GM12873 (cell line): ENCODE results near the gene HES2.

Experiments
- CTCF ChIP-seq: IDR thresholded peaks from 2 replicates; pipeline ENCODE4 v1.5.1; 2012; ENCODE audit warnings: low read depth, mild to moderate bottlenecking, moderate library complexity, low read length, control low read depth; ENCODE audit not compliant: insufficient read depth; ENCODE audit errors: missing control alignments

Gene HES2

GRCh38 chr1:6416295-6416656 is 3.4 kb downstream of the HES2 start:
- TF ChIP-seq CTCF: no peak

- no peak for TF ChIP-seq CTCF
These were observed 4.7 kb downstream of the HES2 start for GRCh38 chr1:6414881-6415626.

GRCh38 chr1:6414443-6414844 is 5.3 kb downstream of the HES2 start:
- peak; percentile 71 for TF ChIP-seq CTCF

GRCh38 chr1:6412896-6413295 is 6.8 kb downstream of the HES2 start:
- TF ChIP-seq CTCF: no peak

GRCh38 chr1:6410248-6410893 is 9.3 kb downstream of the HES2 start:
- no peak for TF ChIP-seq CTCF

- TF ChIP-seq CTCF: no peak
These were observed 10.0 kb downstream of the HES2 start for GRCh38 chr1:6409733-6410132.

GRCh38 chr1:6409053-6409452 is 10.7 kb downstream of the HES2 start:
- no peak for TF ChIP-seq CTCF
